CD4-positive, alpha-beta T cell treated with Interleukin-1 beta for 1 hour (primary cell): ENCODE data around the gene TSPAN9.
A peak's percentile ranks its signal among the peaks of the same experiment; 100 is the strongest.

Experiments used
- DNase-seq, 2 donors: peaks; one replicate each; pipeline ENCODE4 v3.0.0-alpha.2; 2020 to 2022

TSPAN9 gene

GRCh38 chr12:3261782-3262359, 184.7 kb downstream of the TSPAN9 start:
- no peak for DNase-seq

GRCh38 chr12:3262470-3262869, 185.3 kb downstream of the TSPAN9 start:
- no peak for DNase-seq

GRCh38 chr12:3263282-3263681, 186.1 kb downstream of the TSPAN9 start:
- DNase-seq: no peak

GRCh38 chr12:3263939-3264922, 187.1 kb downstream of the TSPAN9 start:
- no peak for DNase-seq

- no peak for DNase-seq
Measured at GRCh38 chr12:3265406-3265805, 188.2 kb downstream of the TSPAN9 start.

GRCh38 chr12:3266638-3267037, 189.5 kb downstream of the TSPAN9 start:
- DNase-seq: no peak

GRCh38 chr12:3267690-3268089, 190.5 kb downstream of the TSPAN9 start:
- no peak for DNase-seq

- DNase-seq: no peak
Measured at GRCh38 chr12:3269594-3269993, 192.4 kb downstream of the TSPAN9 start.

GRCh38 chr12:3271146-3271545, 194.0 kb downstream of the TSPAN9 start:
- DNase-seq: no peak

GRCh38 chr12:3271639-3272038, 194.5 kb downstream of the TSPAN9 start:
- no peak for DNase-seq

GRCh38 chr12:3272958-3273357, 195.8 kb downstream of the TSPAN9 start:
- no peak for DNase-seq

GRCh38 chr12:3273409-3273853, 196.3 kb downstream of the TSPAN9 start:
- DNase-seq: no peak

- no peak for DNase-seq
Measured at GRCh38 chr12:3274664-3275063, 197.5 kb downstream of the TSPAN9 start.

- DNase-seq: peak; percentile 39 to 59
Measured at GRCh38 chr12:3275171-3276041, 198.2 kb downstream of the TSPAN9 start.

GRCh38 chr12:3276226-3276625, 199.0 kb downstream of the TSPAN9 start:
- no peak for DNase-seq

GRCh38 chr12:3277306-3277943, 200.2 kb downstream of the TSPAN9 start:
- DNase-seq: no peak

- no peak for DNase-seq
Measured at GRCh38 chr12:3278681-3279414, 201.7 kb downstream of the TSPAN9 start.

- DNase-seq: no peak
Measured at GRCh38 chr12:3279415-3279780, 202.2 kb downstream of the TSPAN9 start.

- DNase-seq: no peak
Measured at GRCh38 chr12:3279832-3280231, 202.7 kb downstream of the TSPAN9 start.

- no peak for DNase-seq
Measured at GRCh38 chr12:3280967-3281366, 203.8 kb downstream of the TSPAN9 start.

GRCh38 chr12:3281588-3282383, 204.6 kb downstream of the TSPAN9 start:
- DNase-seq: no peak
